NCI-H69 (cell line): ENCODE results near the gene KCNK10.
A peak's percentile ranks its signal among the peaks of the same experiment; 100 is the strongest.

Experiments used
- DNase-seq: peaks from one replicate; lab custom pipeline; 2025; lab: John Stamatoyannopoulos, UW

The KCNK10 gene

DNA sequence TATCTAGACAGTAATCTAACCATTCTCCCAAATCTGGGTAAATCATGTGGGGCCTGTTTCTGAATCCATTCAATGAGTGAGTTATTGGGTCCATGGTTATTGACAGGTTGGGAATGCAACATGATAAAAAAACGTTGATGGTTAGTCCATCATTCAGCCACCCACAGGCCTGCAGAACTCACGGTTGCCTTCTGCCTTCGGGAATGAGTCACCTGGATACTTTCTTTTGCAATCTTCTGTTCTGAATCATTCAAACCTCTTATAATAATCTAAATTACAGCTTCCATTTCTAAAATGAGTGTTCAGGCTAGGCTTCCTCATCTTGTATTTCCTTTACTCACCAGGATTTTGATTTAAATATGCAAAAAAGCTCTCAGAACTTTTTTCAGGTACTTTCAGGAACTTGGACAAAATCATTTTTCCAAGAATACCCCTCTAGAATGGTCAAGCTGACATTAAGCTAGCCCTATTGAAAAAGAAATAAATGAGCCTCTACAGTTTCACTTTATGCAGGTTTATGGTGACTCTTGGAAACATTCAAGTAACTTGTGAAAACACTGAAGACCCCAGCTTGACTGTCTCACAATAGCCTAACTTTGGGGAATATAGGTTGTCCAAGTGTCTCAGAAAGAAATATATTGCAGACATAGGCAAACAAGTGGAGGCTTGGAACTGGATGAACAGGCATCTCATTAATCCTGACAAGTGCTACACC lies 94.4 kb downstream of the KCNK10 start:
- no peak for DNase-seq

DNA sequence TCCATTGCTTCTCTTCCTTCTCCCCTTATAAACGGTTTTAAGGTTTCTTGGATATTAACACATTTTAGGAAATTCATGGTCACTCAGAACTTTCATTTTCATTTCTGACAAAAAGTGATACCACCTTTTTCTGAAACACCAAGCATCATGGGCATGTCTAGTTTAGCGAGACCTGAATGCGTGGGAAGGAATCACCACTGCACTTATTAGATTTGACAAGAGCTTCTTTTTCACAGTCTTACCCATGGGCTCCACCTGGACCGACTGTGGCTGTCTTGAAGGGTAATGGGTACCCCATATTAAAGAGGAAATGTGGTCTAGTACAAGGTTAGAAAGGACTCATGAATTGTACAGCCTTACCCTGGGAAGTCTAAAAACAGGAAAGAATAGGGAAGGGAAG lies 95.4 kb downstream of the KCNK10 start:
- no peak for DNase-seq

DNA sequence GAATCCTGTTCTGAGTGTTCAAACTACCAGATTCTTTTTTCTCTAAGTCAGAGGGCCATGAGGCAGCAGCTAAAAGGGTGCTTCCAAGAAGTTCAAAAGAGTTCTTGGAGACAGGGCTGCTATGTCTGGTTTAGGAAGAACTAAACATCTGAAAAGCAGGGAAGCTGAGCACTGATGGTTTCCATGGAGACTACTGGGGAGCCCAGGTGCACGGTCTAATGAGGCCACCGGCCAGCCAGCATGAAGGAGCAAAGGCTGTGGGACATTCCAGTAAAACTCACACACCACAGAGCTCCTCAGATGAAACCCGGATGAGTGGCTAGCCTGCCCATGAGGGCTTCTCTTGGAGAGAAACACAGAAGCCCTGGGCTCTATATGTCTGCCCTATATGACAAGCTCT lies 97.3 kb downstream of the KCNK10 start:
- DNase-seq = peak; percentile 27

DNA sequence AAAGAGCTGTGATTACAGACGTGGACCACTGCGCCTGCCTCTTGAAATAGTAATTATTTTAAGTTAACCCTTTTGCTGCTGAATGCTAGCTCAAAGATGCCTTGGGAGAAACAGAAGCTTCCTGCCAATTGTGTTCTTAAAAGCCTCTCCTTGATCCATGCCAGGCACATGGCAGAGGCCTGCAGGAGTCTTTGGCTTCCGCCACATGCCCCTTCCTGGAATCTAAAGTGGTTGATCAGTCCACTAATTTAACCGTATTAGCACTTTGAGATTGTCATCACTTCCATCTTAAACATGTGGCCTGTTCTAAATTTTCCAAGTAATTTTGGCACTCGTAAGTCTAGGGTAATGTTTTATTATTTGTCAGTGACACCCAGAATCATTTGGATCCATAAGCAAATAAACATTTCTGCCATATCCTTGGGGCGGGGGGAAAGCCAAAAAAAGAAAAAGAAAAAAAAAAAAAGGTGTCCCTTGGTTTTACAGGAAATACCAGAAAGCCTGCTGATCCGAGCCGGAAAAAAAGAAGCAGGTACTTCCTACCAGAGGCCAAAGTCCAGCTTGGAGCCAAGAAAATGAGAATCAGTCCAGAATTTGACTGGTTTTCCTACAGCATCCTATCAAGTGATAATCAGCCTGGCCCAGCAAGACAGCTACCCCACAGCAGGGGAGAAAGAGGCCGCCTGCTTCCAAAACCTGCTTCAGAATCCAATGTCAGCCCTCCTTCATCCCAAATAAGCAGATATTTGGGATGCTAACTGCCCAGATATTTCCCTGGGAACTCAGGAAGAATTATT lies 104.8 kb downstream of the KCNK10 start:
- no peak for DNase-seq

DNA sequence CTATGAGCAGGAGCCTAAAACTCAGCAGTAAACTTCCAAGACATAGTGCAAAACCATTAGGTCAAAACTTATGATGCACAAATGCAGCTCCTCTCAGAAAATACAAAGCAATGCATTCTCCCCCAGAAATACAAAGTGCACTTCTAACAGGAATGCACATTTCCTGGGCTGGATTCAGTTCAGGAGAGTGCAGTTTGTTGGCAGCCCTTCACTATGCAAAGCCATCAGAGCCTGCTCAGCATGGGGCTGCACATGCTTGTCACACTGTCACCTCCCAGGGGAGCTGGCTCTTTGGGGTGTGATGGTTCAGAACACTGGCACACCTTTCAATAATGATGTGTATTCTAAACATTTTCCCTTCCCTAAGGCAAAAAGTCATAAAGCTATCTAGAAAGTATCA lies 110.4 kb downstream of the KCNK10 start:
- DNase-seq = peak; percentile 76

DNA sequence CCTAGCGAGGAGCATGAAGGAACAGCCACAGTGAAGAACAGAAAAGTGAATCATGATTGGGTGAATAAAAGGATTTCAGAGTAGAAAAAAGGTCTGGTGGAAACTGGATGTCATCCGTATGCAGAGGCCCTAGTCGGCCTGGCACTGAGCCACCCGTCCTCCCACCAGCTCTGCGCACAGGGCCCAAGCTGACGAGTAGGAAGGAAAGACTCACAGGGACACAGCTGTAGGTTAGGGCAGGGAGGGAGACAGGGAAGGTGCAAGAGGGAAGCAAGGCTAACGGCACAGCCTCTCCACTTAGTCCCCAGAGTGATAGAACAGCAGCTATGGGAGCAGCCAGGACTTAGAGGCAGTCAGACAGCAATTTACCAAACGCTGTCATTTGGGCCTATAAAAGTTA lies 112.6 kb downstream of the KCNK10 start:
- DNase-seq = no peak

DNA sequence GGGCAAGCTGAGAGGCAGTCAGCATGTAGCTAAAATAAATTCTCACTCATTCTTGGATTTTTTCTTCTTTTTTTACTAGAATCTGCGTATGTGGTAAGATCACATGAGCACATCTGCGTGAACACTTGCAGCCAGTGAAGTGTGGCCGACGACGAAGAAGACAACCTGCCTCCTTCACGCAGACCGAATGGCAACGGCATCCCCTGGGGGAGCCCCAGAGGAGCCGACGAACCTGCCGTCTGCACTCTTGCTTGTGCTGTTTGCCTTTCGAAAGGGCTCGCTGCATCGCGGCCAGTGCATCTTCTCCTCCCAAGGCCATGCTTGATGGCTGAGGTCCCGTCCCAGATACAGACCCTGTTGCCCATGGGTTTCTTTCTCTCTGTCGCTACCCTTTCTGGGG lies 113.8 kb downstream of the KCNK10 start:
- DNase-seq = no peak

DNA sequence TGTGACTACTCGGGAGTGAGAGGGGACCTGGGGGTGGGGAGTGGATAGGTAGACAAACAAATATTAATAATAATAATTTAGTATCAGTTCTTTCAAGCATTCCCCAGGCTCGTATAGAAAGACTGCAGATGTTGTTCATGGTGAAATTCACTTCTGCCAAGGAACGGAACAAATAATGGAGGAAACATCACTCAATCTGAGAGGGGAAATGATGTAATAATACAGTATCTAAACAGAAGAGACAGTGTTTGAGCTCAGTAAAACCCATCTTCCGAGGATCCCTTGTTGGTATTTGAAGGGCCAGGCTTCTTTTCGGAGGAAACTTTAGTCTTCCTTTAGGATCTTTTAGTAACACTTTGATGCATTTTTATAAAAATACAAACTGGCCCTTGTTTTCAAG lies 114.2 kb downstream of the KCNK10 start:
- DNase-seq = no peak

DNA sequence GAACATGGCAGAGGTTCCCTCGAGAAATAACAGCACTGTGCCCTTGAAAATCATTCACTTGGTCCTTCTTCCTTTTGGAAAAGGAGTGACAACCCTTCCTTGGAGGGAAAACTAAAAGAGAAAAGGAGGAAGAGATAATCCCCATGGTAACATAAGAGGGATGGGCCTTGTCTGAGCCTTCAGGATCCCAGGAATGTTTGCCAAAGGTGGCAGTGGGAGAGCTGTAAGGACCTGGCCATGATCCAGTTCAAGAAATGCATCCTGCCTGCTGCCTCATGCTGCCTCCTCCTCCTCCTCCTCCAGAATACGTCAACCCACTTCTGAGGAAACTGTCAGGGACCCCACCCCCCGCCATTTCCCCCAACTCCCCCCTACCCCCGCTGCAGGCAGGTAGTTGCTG lies 118.8 kb downstream of the KCNK10 start:
- peak; percentile 21 for DNase-seq

DNA sequence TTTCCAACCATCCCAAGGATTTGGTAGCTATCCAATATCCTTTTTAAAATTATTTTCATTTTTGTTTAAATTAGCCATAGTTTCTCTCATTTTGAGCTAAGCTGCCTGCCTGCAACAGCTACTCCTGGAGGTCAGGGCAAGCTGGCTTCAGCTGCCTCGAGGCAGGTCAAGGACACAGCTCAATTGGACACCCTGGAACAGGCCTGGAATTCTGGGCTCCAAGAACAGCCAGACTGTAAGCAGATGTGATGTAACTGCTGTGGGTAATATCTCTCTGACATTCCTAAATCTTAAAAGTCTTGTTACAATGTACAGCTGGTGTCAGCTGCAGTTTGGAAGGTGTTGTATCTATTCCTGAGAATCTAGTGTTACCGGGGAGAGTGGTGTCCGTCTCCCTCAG lies 119.8 kb downstream of the KCNK10 start:
- no peak for DNase-seq

DNA sequence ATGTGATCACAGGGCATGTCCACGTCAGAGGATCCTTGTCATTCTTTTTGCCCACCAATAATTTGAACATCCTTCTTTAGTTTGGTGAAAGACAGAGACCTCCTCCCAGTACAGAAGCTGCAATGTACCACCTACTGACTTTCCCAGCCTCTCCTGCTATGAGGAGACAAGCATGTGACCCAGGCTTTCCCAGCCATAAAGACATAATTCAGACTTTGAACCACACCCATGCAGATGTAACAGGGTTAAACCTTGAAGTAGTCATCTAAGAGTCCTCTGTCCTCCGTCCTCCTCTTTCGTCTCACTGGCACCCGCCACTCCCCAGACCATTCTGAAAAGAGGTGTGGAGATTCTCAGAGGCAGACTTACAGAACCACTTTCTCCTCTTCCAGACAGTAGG lies 120.8 kb downstream of the KCNK10 start:
- no peak for DNase-seq

DNA sequence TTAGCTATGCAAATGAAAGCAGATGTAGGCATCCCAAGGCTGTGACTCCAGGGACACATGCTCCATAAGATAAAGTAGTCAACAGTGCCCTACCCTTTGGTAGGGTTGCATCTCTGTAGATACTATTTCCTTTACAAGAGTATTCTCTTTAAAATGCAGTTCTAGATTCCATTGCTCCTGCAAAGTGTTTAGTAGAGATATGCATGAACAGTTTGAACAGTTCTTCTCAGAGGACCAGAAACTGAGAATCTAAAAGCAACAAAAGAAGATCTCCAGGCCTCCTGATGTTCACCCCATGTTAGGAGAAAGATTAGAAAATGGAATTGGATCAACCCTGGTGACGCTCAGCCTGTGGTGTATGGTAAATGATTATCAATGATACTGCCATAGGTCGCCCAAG lies 121.2 kb downstream of the KCNK10 start:
- no peak for DNase-seq

DNA sequence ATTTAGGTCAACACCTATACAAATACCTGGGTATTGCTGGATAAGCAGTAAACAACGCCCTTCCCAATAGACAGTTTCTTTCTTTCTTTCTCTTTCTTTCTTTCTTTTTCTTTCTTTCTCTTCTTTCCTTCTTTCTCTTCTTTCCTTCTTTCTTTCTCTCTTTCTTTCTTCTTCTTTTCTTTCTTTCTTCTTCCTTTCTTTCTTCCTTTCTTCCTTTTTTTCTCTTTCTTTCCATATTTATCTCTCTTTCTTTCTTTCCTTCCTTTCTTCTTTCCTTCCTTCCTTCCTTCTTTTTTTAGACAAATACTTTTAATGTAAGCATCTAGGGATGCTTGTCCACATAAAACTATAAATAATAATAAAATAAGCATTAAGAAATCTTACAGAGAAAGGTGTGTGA lies 123.2 kb downstream of the KCNK10 start:
- DNase-seq = no peak

DNA sequence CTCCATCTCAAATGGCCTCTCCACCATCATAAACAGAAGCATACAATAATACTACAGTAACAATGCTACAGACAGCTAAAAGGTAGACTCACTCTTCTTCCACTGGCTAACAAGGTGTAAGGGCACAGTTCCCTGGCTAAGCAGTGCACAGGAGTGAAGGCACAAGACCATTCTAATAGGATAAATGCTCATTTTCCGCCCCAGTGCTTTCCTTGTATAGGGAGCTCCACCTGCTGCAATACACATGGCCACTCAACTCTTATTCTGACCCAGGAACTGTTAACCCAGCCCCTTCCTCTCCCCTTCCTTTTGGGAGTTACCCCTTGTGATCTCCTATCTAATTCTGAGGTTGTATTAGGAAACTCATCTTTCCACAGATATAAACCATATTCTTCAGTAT lies 124.6 kb downstream of the KCNK10 start:
- DNase-seq = peak; percentile 86

DNA sequence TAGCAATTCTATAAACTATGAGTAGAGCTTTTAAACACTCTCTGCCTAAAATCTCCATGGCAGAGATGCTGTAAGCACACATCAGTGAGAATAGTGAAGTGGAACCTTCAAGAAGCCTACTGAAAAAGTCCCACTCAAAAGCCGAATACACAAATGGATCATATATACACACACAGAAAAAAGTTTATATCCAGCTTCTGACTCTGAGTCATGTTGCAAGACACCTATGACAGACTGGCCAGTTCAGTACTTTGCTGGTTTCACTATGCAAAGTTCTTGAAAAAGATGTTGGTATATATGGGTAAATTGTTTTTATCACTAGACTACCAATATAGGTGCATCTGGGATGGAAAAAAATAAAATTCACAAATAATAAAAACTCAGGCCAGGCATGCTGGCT lies 126.1 kb downstream of the KCNK10 start:
- no peak for DNase-seq

DNA sequence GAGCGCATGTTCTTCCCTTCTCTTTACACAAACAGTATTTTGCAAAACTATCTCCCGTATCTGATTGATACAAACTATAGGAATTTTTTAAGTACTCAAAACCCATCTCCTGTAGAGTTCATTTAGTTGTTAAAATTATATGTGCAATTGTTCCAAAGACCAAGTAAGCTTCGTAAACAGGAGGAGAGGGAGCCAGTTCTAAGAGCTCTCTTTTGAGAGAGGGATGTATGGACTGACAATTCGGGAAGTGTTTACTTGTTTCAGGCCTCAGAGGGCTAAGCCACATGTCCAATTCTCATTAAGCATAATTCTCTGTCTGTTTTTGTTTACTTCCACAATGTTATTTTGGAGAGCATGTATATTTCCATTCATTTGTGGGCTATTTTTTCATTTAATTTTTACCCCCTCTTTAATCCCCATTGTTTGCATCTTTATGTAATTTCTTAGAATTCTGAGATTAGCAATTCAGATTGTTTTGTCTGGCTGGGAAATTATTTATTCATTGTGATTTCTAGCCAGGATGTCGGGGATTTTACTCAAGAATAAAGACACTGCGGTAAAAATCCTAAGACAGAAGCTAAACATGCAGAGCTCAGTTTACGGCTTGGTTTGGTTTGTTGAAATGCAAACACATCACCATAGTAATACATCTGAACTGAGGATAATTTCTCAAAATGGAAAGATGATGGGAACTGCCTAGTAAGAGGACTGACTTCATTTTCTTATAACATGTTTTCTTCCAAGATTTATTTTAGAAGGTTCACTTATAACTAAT lies 126.8 kb downstream of the KCNK10 start:
- no peak for DNase-seq

DNA sequence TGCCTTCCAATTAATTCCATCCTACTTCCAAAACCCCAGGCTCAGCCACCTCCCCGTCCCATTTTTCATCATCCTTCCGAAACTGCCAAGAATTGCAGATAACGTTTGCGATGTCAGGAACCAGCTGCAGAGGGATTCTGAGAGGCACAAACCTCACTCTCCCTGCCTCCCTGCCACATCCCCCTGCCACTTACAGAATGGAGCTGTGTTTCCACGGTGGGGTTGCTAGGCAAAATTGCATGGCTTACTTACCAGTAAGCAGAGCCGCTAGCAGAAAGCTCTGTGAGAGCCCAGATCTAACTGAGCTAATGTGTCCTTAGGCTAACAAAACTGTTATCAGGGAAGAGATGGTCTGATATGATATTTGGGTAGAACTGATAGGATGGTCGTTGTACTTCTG lies 127.4 kb downstream of the KCNK10 start:
- no peak for DNase-seq

DNA sequence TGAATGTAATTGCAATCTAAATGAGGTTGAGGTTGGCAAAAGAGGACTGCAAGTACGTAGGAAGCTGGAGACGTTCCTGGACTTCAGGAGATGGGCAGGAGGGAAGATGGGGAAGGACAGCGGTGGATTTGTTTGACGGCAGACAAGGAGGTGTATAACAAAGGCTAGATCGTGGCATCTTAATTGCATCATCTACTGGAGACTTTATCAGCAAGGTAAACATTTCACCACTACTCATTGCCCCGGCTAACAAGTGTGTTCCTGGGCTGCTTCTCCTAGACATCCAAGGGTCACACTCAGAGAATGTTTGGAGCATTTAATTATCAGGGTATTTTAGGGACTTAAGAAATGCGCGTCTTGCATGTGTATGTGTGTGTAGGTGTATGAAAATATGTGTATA lies 128.5 kb downstream of the KCNK10 start:
- DNase-seq = no peak

DNA sequence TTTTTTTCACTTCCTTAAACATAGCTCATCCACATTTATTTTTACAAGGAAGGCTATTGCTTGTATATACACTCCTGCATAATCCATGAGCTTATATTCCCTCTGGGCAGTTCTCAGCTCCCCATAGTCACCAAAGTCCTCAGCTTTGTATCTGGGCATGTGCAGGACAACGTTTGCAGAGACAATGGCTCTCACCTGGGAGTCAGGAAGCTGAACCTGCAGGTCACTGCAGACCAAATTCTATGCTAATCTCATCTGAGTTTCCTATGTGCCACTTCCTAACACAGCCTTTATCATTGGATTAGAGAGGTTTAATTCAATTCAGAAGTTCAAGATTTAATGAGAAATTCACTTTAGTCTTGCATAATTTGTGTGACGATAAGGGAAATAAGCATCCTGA lies 131.5 kb downstream of the KCNK10 start:
- DNase-seq = no peak

DNA sequence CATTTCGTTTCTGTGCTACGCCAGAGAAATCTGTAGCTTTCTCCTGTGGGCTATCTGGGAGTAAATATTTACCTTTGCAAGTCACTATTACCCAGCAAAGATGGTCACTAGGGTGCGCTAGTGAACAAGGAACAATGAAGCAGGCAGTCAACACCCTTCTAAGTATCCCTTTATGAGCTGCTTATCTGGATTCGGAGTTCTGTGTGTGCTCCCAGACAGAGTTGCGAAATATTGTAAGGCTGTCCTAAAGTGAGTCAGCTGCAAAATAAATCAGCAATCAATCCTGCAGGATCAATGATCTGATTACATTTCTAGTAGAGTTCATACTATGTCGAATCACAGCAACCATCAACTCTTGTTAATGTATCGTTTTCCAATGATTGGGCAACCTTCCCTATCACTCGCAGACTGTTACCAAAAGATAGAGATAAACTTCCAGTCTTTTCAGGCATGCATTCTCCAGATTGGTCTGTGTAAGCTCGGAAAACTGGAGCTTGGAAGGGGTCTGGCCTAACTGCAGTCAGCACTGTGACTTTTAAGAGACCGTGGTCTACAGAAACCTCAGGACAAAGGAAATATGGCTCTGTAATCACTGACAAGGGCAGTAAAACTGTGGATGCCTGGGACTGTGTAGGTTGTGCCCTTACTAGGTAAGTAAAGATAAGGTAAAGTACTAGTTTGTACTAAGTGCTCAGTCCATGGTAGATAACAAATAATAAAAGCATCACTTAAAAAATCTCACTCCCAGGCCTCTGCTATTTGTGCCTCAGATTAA lies 133.5 kb downstream of the KCNK10 start:
- DNase-seq = peak; percentile 89

DNA sequence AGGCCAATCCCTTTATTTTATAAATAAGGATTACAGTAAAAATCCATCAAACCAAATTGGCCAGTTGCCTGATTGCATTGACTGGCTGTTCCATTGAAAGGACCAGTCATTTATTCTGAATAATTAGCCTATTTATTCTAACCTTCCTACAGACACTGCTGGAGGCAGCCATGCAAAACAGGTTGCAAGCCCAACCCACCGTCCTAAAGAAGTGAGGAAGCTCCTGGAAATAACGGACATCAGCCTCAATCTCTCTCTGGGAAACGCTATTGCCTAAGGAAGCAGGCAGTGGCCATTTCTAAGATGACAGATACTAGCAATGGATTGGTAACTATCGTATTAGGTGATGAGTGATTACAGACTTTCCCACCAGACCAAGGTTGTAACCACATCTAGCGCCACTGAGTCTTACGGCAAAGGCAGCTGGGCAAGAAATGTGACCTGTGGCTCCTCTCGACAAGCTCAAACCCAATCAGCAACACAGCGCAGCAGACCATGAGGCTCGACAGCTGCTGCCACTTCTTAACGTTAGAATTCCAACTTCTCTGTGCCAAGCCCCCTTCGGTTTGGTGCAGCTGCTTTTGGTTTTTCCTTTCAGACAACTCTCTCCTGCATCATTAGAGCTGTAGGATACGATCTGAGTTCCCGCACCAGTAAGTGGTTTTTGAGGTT lies 134.2 kb downstream of the KCNK10 start:
- peak; percentile 47 for DNase-seq

DNA sequence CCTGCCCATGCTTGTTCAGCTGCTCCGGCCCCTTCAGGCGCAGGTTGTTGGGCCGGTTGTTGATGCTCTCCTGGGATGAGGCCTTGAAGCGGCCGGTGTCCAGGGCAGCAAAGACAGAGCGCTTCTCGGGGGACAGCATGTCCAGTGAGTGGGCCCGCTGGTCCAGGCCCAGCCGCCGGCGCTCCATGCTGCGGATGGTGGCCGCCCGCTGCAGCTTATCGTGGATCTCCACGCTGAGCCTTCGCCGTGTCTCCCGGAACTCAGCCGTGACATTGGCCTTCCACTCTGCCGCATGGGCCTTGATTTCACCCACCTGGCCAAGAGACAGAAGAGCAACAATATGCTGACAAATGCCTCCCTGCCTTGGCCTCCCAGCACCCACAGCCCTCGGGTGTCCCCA lies 137.2 kb downstream of the KCNK10 start:
- DNase-seq = no peak
